ENCODE data around the gene SLIT3. TPM values are rescaled to one million over a fixed set of nuclear protein-coding genes. Genes with fewer than 3 reads are reported as not detected.

The SLIT3 gene
- total RNA-seq, 2 experiments from 2014 or later: not detected

- H3K4me1 ChIP-seq (ENCODE audit: insufficient read depth, low read length): no peaks in the 10 kb centered on the region
- no peaks in the 10 kb centered on the region for H3K4me1 Mint-ChIP-seq (ENCODE audit: low read depth)
- no peaks in the 10 kb centered on the region for H3K27me3 ChIP-seq (ENCODE audit: control insufficient read depth in 1 of 2, insufficient read depth in 2 of 2, low read length in 2 of 2)
- TF ChIP-seq, protein P1, sequence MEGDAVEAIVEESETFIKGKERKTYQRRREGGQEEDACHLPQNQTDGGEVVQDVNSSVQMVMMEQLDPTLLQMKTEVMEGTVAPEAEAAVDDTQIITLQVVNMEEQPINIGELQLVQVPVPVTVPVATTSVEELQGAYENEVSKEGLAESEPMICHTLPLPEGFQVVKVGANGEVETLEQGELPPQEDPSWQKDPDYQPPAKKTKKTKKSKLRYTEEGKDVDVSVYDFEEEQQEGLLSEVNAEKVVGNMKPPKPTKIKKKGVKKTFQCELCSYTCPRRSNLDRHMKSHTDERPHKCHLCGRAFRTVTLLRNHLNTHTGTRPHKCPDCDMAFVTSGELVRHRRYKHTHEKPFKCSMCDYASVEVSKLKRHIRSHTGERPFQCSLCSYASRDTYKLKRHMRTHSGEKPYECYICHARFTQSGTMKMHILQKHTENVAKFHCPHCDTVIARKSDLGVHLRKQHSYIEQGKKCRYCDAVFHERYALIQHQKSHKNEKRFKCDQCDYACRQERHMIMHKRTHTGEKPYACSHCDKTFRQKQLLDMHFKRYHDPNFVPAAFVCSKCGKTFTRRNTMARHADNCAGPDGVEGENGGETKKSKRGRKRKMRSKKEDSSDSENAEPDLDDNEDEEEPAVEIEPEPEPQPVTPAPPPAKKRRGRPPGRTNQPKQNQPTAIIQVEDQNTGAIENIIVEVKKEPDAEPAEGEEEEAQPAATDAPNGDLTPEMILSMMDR (IDR thresholded peaks at IDR 0.05): no peak
- POLR2A ChIA-PET: no interaction called here
- H3K36me3 Mint-ChIP-seq (ENCODE audit: low read depth): no peaks in the 10 kb centered on the region
- H3K27ac ChIP-seq (ENCODE audit: low read depth in 1 of 2, low read length in 2 of 2): no peak overlapping the region
- DNase-seq (no peak), ATAC-seq (ENCODE audit: poor library complexity) (no peak)
- intact Hi-C loops (cut with DNase I, micrococcal nuclease): no loop called here
- no peaks in the 10 kb centered on the region for H3K27me3 Mint-ChIP-seq
- no peak overlapping the region for H3K27ac Mint-ChIP-seq
- H3K4me3 ChIP-seq (ENCODE audit: low read length): no peak overlapping the region
- peaks cover 0 to 3% of the 10 kb centered on the region in 2 experiments for H3K9me3 ChIP-seq (ENCODE audit: control insufficient read depth in 1 of 2, insufficient read depth in 1 of 2, low read length in 2 of 2)
- no peak overlapping the region for H3K4me3 Mint-ChIP-seq
- CTCF ChIA-PET: interaction anchor here (0.6 kb wide), 1 partner anchor 268 kb away, joined by 3 read pairs; no protein-coding TSS in a partner anchor
- no peaks in the 10 kb centered on the region for H3K9me3 Mint-ChIP-seq
- no peaks in the 10 kb centered on the region for H3K36me3 ChIP-seq (ENCODE audit: insufficient read depth, low read length)
Observed at GRCh38 chr5:169225830-169226356, 75.0 kb downstream of the SLIT3 start.

DNA sequence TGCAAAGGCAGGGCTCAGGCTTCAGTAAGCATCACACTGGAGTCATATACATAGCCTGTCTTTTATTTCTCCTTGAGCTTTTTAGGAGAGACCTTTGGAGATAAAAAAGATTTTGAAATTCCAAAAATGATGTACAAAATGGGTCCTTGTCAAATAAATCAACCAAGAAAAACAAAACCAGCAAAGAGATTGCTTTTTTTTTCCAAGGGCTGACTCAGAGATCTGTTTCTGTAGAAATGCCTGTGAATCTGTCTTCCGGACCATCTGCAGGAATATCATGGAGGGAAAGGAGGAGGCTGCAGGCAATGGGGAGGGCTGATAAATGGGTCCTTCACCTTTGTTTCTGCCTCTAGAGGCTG is 77.4 kb downstream of the SLIT3 start:
- Histone ChIP-seq H3K27ac (ENCODE audit: low read depth in 1 of 2, low read length in 2 of 2) (no peak overlapping the region), H3K4me3 (ENCODE audit: low read length) (no peak overlapping the region), H3K27me3 (ENCODE audit: control insufficient read depth in 1 of 2, insufficient read depth in 2 of 2, low read length in 2 of 2) (no peaks in the 10 kb centered on the region), H3K4me1 (ENCODE audit: insufficient read depth, low read length) (no peaks in the 10 kb centered on the region), H3K36me3 (ENCODE audit: insufficient read depth, low read length) (no peaks in the 10 kb centered on the region), H3K9me3 (ENCODE audit: control insufficient read depth in 1 of 2, insufficient read depth in 1 of 2, low read length in 2 of 2) (peaks cover 0 to 3% of the 10 kb centered on the region in 2 experiments)
- Mint-ChIP-seq H3K4me3 (no peak overlapping the region), H3K4me1 (ENCODE audit: low read depth) (no peaks in the 10 kb centered on the region), H3K27ac (no peak overlapping the region), H3K9me3 (no peaks in the 10 kb centered on the region), H3K36me3 (ENCODE audit: low read depth) (no peaks in the 10 kb centered on the region), H3K27me3 (no peaks in the 10 kb centered on the region)
- ATAC-seq (ENCODE audit: poor library complexity) (no peak), DNase-seq (no peak)
- ChIA-PET CTCF (no interaction called here), POLR2A (no interaction called here)
- intact Hi-C loops (cut with DNase I, micrococcal nuclease): no loop called here
- TF ChIP-seq, protein P1 (IDR thresholded peaks at IDR 0.05): no peak

GRCh38 chr5:169222934-169223594 is 77.9 kb downstream of the SLIT3 start:
- Histone ChIP-seq H3K9me3 (ENCODE audit: control insufficient read depth in 1 of 2, insufficient read depth in 1 of 2, low read length in 2 of 2) (peaks cover 0 to 3% of the 10 kb centered on the region in 2 experiments), H3K36me3 (ENCODE audit: insufficient read depth, low read length) (no peaks in the 10 kb centered on the region), H3K27ac (ENCODE audit: low read depth in 1 of 2, low read length in 2 of 2) (no peak overlapping the region), H3K4me1 (ENCODE audit: insufficient read depth, low read length) (no peaks in the 10 kb centered on the region), H3K27me3 (ENCODE audit: control insufficient read depth in 1 of 2, insufficient read depth in 2 of 2, low read length in 2 of 2) (no peaks in the 10 kb centered on the region), H3K4me3 (ENCODE audit: low read length) (no peak overlapping the region)
- ChIA-PET CTCF (no interaction called here), POLR2A (no interaction called here)
- H3K4me1 Mint-ChIP-seq (ENCODE audit: low read depth): no peaks in the 10 kb centered on the region
- DNase-seq (no peak), ATAC-seq (ENCODE audit: poor library complexity) (no peak)
- peaks cover 2% of the 10 kb centered on the region for H3K27me3 Mint-ChIP-seq
- no peaks in the 10 kb centered on the region for H3K36me3 Mint-ChIP-seq (ENCODE audit: low read depth)
- no peaks in the 10 kb centered on the region for H3K9me3 Mint-ChIP-seq
- no peak overlapping the region for H3K4me3 Mint-ChIP-seq
- intact Hi-C loops (cut with DNase I, micrococcal nuclease): no loop called here
- TF ChIP-seq, protein P1 (IDR thresholded peaks at IDR 0.05): no peak
- H3K27ac Mint-ChIP-seq: no peak overlapping the region
